Breast epithelium (tissue), 3 donors: ENCODE results near the gene POLR2E.

Source experiments
- POLR2A ChIP-seq: fragments of 450-650 bp; IDR thresholded peaks from one replicate; pipeline ENCODE4 v1.6.1; 2016; ENCODE audit warnings: antibody characterized with exemption, mild to moderate bottlenecking, moderate library complexity
- POLR2AphosphoS5 ChIP-seq, 3 donors: sonication (generic); formaldehyde crosslinking; IDR thresholded peaks; one replicate each; pipeline ENCODE4 v1.6.1; 2017; ENCODE audit warnings: antibody characterized with exemption in 3 of 3
- TF ChIP-seq, protein P1 (sequence below), 3 donors: fragments of 450-650 bp; IDR thresholded peaks; one replicate each; pipeline ENCODE4 v1.5.1; 2016 to 2017; ENCODE audit warnings: antibody characterized with exemption in 3 of 3, mild to moderate bottlenecking in 3 of 3, moderate library complexity in 3 of 3

DNA sequence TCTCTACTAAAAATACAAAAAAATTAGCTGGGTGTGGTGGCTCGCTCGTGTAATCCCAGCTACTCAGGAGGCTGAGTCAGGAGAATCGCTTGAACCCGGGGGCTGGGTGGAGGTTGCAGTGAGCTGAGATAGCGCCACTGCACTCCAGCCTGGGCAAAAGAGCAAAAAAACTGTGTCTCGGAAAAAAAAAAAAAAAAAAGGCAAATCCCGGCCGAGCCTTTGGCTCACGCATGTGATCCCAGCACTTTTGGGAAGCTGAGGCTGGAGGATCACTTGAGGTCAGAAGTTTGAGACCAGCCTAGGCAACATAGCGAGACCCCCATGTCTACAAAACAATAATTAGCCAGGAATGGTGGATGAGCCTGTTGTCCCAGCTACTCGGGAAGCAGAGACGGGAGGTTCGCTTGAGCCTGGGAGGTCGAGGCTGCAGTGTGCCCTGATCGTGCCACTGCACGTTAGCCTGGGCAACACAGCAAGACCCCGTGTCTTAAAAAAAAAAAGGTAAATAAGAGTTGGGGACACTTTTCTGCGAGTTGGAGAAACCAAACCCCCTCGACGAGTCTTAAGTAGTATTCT is 8.0 kb upstream of the POLR2E start:
- TF ChIP-seq, protein P1, sequence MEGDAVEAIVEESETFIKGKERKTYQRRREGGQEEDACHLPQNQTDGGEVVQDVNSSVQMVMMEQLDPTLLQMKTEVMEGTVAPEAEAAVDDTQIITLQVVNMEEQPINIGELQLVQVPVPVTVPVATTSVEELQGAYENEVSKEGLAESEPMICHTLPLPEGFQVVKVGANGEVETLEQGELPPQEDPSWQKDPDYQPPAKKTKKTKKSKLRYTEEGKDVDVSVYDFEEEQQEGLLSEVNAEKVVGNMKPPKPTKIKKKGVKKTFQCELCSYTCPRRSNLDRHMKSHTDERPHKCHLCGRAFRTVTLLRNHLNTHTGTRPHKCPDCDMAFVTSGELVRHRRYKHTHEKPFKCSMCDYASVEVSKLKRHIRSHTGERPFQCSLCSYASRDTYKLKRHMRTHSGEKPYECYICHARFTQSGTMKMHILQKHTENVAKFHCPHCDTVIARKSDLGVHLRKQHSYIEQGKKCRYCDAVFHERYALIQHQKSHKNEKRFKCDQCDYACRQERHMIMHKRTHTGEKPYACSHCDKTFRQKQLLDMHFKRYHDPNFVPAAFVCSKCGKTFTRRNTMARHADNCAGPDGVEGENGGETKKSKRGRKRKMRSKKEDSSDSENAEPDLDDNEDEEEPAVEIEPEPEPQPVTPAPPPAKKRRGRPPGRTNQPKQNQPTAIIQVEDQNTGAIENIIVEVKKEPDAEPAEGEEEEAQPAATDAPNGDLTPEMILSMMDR (IDR thresholded peaks at IDR 0.05) = no peak
- no peak for TF ChIP-seq POLR2AphosphoS5 (IDR thresholded peaks at IDR 0.05)
- no peak for TF ChIP-seq POLR2A
